Right lobe of liver (tissue), 6 donors: ENCODE results near the gene NUB1. TPM values are rescaled to one million over a fixed set of nuclear protein-coding genes. Genes with fewer than 3 reads are reported as not detected.

Source experiments
- ATAC-seq, 4 donors: fragments of 200-7000 bp; cut with Tn5 transposase; one replicate each; pipeline ENCODE4 v1.9.1; 2020; ENCODE audit warnings: mild to moderate bottlenecking in 4 of 4, moderate library complexity in 4 of 4
- DNase-seq, 3 donors: peaks; one replicate each; pipeline ENCODE4 v3.0.0-alpha.2; 2020
- H3K27ac ChIP-seq, 3 donors: fragments of 200-600 bp; one replicate each; pipeline ENCODE4 v1.8.0; 2022
- H3K27me3 ChIP-seq, 2 donors: fragments of 200-600 bp; one replicate each; pipeline ENCODE4 v1.8.0; 2022
- H3K36me3 ChIP-seq, 4 donors: fragments of 200-600 bp; sonication (generic) in 1 of 4; one replicate each; pipeline versions ENCODE4 v1.5.1 to v1.8.0; 2017 to 2022; ENCODE audit warnings: control low read depth in 1 of 4
- H3K4me1 ChIP-seq, 4 donors: fragments of 200-600 bp; sonication (generic) in 1 of 4; one replicate each; pipeline versions ENCODE4 v1.5.1 to v1.8.0; 2017 to 2022; ENCODE audit warnings: control low read depth in 1 of 4
- H3K4me3 ChIP-seq, 3 donors: fragments of 200-600 bp; one replicate each; pipeline ENCODE4 v1.8.0; 2022
- H3K9me3 ChIP-seq, 4 donors: fragments of 200-600 bp; sonication (generic) in 1 of 4; one replicate each; pipeline versions ENCODE4 v1.5.1 to v1.8.0; 2017 to 2022; ENCODE audit warnings: control low read depth in 1 of 4
- CTCF ChIP-seq, 4 donors: fragments of 200-600 bp in 3 of 4; fragments of 450-650 bp in 1 of 4; IDR thresholded peaks; one replicate each; pipeline versions ENCODE4 v1.5.1 to v1.8.0; 2016 to 2022; ENCODE audit warnings: antibody characterized with exemption in 4 of 4, mild to moderate bottlenecking in 2 of 4
- POLR2A ChIP-seq: fragments of 450-650 bp; IDR thresholded peaks from one replicate; pipeline ENCODE4 v1.6.1; 2017; ENCODE audit warnings: antibody characterized with exemption, mild to moderate bottlenecking
- WGBS: methylation state at CpG from one replicate; pipeline ENCODE4 v1.1.6; 2018; ENCODE audit warnings: low coverage, low lambda C conversion rate; ENCODE audit not compliant: insufficient coverage; ENCODE audit errors: missing lambda C conversion rate; 5-methylcytosine and 5-hydroxymethylcytosine counted together
- intact Hi-C, 2 donors: fragments of 100-400 bp; cut with DNase I; formaldehyde crosslinking; loops; one replicate each; pipeline versions ENCODE4 v1.11.2 to v1.14.1; 2022
- total RNA-seq, 6 experiments: library from RNA; depleted of rRNA in 2 of 6; stranded (reverse); fragments of >200 nt in 2 of 6; fragmentation: NEBNext Ultra II Directional in 3 of 6; extraction: Animal tissue kit (Norgen Biotek cat#: 25700) in 3 of 6; gene quantifications; one replicate each; pipeline versions ENCODE4 v1.1.0 to v1.2.4, GENCODE V29; 2016 to 2023
- donor health status: DM: no; HTN: yes; CAD: no.
- donor health status: DM: no; HTN: no; CAD: no.
- donor health status: DM: no; HTN: no; CAD: no.
- donor health status: DM: no; HTN: yes; CAD: no.
- donor health status: DM: no; HTN: yes; CAD: no.

NUB1 gene
- total RNA-seq, 6 experiments from 2014 or later = 21.1 to 31.3 (median 26.2) TPM

DNA sequence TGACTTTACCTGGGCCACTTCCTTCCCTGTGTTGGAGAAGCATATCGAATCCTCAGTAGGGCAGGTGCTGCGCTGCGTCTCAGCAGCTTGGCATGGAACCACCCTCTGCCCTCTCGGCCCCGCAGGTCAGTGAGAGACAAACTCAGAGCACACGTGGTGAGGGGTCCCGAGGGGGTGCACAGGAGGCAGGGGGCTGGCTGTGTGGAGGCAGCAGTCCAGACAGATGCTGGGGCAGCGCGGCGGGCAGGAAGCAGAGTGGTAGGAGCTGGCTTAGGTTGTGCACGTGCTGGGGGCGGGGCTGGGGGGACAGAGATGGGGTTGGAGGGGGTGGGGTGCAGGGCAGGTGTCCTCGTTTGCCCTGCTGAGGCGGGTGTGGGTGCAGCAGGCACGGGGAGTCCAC lies 33.1 kb downstream of the NUB1 start:
- TF ChIP-seq CTCF (IDR thresholded peaks at IDR 0.05) = no peak
- TF ChIP-seq POLR2A = no peak
- no peak overlapping the region for H3K27ac ChIP-seq
- WGBS = 90% methylated on average over 4 of the region's 15 CpGs
- intact Hi-C loops = loop anchor here (5.0 kb wide), 2 partner anchors 73 to 78 kb away; no protein-coding TSS in a partner anchor
- no peaks in the 10 kb centered on the region for H3K27me3 ChIP-seq
- no peaks in the 10 kb centered on the region for H3K4me1 ChIP-seq
- H3K36me3 ChIP-seq = peaks cover 0 to 46% (median 17%) of the 10 kb centered on the region in 4 donors
- no peak for ATAC-seq
- no peak overlapping the region for H3K4me3 ChIP-seq
- H3K9me3 ChIP-seq = no peaks in the 10 kb centered on the region
- DNase-seq = peak in 1 of 3 donors; percentile 8

GRCh38 chr7:151375530-151376217 lies 34.1 kb downstream of the NUB1 start:
- TF ChIP-seq POLR2A (no peak), CTCF (IDR thresholded peaks at IDR 0.05) (no peak)
- WGBS = 88% methylated on average over 7 of the region's 10 CpGs
- Histone ChIP-seq H3K27ac (no peak overlapping the region), H3K27me3 (no peaks in the 10 kb centered on the region), H3K4me1 (no peaks in the 10 kb centered on the region), H3K36me3 (peaks cover 0 to 40% (median 13%) of the 10 kb centered on the region in 4 donors), H3K9me3 (no peaks in the 10 kb centered on the region), H3K4me3 (no peak overlapping the region)
- intact Hi-C loops = no loop called here
- no peak for ATAC-seq
- peak in 1 of 3 donors; percentile 17 for DNase-seq

DNA sequence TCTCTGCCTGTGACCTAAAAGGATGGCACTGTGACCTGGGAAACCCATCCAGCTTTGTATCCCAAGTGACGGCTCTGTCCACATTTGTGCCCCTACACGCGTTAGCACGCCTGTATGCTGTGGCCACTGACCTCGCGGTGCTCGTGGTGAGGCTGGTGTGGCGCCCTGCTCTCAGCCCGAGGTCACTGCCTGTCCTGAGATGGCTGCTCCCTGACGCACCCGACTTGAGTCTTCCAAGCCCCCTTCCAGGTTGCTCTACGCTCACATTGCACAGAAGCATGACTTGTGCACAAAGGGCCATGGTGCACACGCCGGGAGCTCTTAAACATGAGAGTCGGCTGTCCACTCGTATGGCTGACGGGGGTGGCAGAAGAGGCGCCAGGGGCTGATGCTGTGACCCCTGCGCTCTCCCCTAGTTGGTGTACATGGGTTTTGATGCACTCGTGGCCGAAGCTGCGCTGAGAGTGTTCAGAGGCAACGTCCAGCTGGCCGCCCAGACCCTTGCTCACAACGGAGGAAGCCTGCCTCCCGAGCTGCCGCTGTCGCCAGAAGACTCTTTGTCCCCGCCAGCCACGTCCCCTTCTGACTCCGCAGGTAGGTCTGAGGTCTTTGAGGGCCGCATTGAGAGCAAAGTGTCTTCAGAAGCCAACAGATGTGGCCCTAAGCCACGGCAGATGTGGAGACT lies 34.7 kb downstream of the NUB1 start:
- DNase-seq (peak in 2 of 3 donors; percentile 14 to 32), ATAC-seq (no peak)
- WGBS = 85% methylated on average over 4 of the region's 33 CpGs
- H3K27me3 ChIP-seq = peaks cover 0 to 1% of the 10 kb centered on the region in 2 donors
- H3K4me1 ChIP-seq = peaks cover 0 to 2% (median 0%) of the 10 kb centered on the region in 4 donors
- no peaks in the 10 kb centered on the region for H3K9me3 ChIP-seq
- no peak for TF ChIP-seq POLR2A
- no peak for TF ChIP-seq CTCF (IDR thresholded peaks at IDR 0.05)
- intact Hi-C loops = no loop called here
- H3K4me3 ChIP-seq = no peak overlapping the region
- H3K36me3 ChIP-seq = peaks cover 0 to 40% (median 13%) of the 10 kb centered on the region in 4 donors
- H3K27ac ChIP-seq = no peak overlapping the region

- no peak overlapping the region for H3K27ac ChIP-seq
- peaks cover 0 to 11% of the 10 kb centered on the region in 2 donors for H3K27me3 ChIP-seq
- peaks cover 0 to 40% (median 13%) of the 10 kb centered on the region in 4 donors for H3K36me3 ChIP-seq
- H3K4me3 ChIP-seq = no peak overlapping the region
- peaks cover 0 to 8% (median 0%) of the 10 kb centered on the region in 4 donors for H3K4me1 ChIP-seq
- H3K9me3 ChIP-seq = no peaks in the 10 kb centered on the region
- WGBS = 90% methylated on average over 5 of the region's 12 CpGs
- DNase-seq = peak in 2 of 3 donors; percentile 12 to 24
- ATAC-seq = no peak
- TF ChIP-seq POLR2A (no peak), CTCF (IDR thresholded peaks at IDR 0.05) (no peak)
- intact Hi-C loops = no loop called here
Measured at GRCh38 chr7:151377406-151377805, 35.8 kb downstream of the NUB1 start.
